Measurements from ENCODE around the gene R3HDM2.

The R3HDM2 gene

DNA sequence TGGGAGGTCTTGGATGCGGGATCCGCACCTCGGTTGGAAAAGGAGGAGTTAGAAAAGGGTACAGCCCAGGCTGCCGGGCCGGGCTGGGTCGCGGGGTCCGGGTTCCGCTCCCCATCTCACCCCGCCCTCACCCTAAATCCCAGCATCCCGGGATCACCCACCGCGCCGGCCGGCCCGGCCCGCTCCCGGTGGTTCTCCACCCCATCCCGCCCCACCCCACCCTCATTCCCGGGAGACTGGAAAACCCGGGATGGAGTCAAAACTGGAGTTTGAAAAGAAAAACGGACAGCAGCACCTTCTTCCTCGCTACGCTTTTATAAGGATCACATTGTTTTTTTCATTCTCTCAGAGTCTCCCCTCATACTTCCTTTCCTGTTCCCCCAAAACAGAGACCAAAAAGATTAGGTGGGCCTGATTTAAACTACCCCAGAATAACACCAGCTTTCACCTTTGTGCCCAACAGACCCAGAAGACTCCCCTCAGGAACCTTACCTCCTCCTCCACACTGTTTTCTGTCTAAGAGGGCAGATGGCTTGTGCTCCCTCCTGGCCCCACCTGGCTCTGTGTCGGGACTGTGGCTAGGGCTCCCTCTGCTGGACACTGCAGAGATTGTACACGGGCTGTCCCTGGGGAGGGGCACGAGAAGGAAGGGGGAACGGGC is 31.5 kb upstream of the R3HDM2 start:
- H3K4me3 ChIP-seq (ENCODE audit: low read length), result peak overlapping the region; percentile 52
- H3K4me1 ChIP-seq (ENCODE audit: insufficient read depth, low read length), result peaks cover 26% of the 10 kb centered on the region
- no peak overlapping the region for H2AFZ ChIP-seq (ENCODE audit: low read depth, low read length)
- H3K27me3 ChIP-seq (ENCODE audit: insufficient read depth, low read length), result no peaks in the 10 kb centered on the region
- H3K9me3 ChIP-seq (ENCODE audit: low read length), result no peaks in the 10 kb centered on the region
- H3K36me3 ChIP-seq (ENCODE audit: insufficient read depth, low read length), result no peaks in the 10 kb centered on the region

GRCh38 chr12:57461917-57462250 is 31.0 kb upstream of the R3HDM2 start:
- H3K4me3 ChIP-seq (ENCODE audit: low read length), result peak overlapping the region; percentile 52
- H2AFZ ChIP-seq (ENCODE audit: low read depth, low read length), result no peak overlapping the region
- H3K27me3 ChIP-seq (ENCODE audit: insufficient read depth, low read length), result no peaks in the 10 kb centered on the region
- H3K4me1 ChIP-seq (ENCODE audit: insufficient read depth, low read length), result peaks cover 26% of the 10 kb centered on the region
- no peaks in the 10 kb centered on the region for H3K36me3 ChIP-seq (ENCODE audit: insufficient read depth, low read length)
- no peaks in the 10 kb centered on the region for H3K9me3 ChIP-seq (ENCODE audit: low read length)

GRCh38 chr12:57461276-57461916 is 30.6 kb upstream of the R3HDM2 start:
- H3K36me3 ChIP-seq (ENCODE audit: insufficient read depth, low read length), result no peaks in the 10 kb centered on the region
- peak overlapping the region; percentile 52 for H3K4me3 ChIP-seq (ENCODE audit: low read length)
- no peaks in the 10 kb centered on the region for H3K9me3 ChIP-seq (ENCODE audit: low read length)
- no peak overlapping the region for H2AFZ ChIP-seq (ENCODE audit: low read depth, low read length)
- H3K4me1 ChIP-seq (ENCODE audit: insufficient read depth, low read length), result peaks cover 26% of the 10 kb centered on the region
- H3K27me3 ChIP-seq (ENCODE audit: insufficient read depth, low read length), result no peaks in the 10 kb centered on the region

GRCh38 chr12:57460841-57461275 is 30.0 kb upstream of the R3HDM2 start:
- H2AFZ ChIP-seq (ENCODE audit: low read depth, low read length), result no peak overlapping the region
- peaks cover 26% of the 10 kb centered on the region for H3K4me1 ChIP-seq (ENCODE audit: insufficient read depth, low read length)
- H3K36me3 ChIP-seq (ENCODE audit: insufficient read depth, low read length), result no peaks in the 10 kb centered on the region
- H3K27me3 ChIP-seq (ENCODE audit: insufficient read depth, low read length), result no peaks in the 10 kb centered on the region
- peak overlapping the region; percentile 52 for H3K4me3 ChIP-seq (ENCODE audit: low read length)
- no peaks in the 10 kb centered on the region for H3K9me3 ChIP-seq (ENCODE audit: low read length)

DNA sequence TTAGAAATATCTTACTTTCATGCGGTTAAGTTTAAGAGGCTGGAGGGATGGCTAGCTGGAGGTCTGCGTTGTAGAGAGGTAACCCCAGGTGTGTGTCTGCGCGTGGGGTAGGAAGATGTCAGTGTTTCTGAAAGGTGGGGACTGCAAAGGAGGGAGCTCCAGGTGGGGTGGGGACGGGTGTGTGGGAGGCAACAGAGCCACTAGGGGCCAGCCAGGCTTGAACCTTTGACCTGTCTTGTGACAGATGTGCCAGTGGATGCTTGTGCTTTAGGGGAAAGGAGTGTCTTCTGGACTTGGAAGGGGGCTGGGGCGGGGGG is 29.6 kb upstream of the R3HDM2 start:
- Histone ChIP-seq H3K27me3 (ENCODE audit: insufficient read depth, low read length) (no peaks in the 10 kb centered on the region), H3K36me3 (ENCODE audit: insufficient read depth, low read length) (no peaks in the 10 kb centered on the region), H3K4me1 (ENCODE audit: insufficient read depth, low read length) (peaks cover 28% of the 10 kb centered on the region), H2AFZ (ENCODE audit: low read depth, low read length) (no peak overlapping the region), H3K4me3 (ENCODE audit: low read length) (peak overlapping the region; percentile 52), H3K9me3 (ENCODE audit: low read length) (no peaks in the 10 kb centered on the region)

- H2AFZ ChIP-seq (ENCODE audit: low read depth, low read length), result peak within 1 kb of the TSS; percentile 66
- H3K4me3 ChIP-seq (ENCODE audit: low read length), result peak within 1 kb of the TSS; percentile 52
- peaks cover 29% of the 10 kb centered on the region for H3K4me1 ChIP-seq (ENCODE audit: insufficient read depth, low read length)
- H3K9me3 ChIP-seq (ENCODE audit: low read length), result no peaks in the 10 kb centered on the region
- no peaks in the 10 kb centered on the region for H3K27me3 ChIP-seq (ENCODE audit: insufficient read depth, low read length)
- H3K36me3 ChIP-seq (ENCODE audit: insufficient read depth, low read length), result no peaks in the 10 kb centered on the region
Observed at GRCh38 chr12:57459750-57460467, 29.1 kb upstream of the R3HDM2 start, which contains the start of gene GLI1. Gene GLI1, plus strand, starts transcription at chr12:57459785. Its CDS starts 3,907 bp downstream, at chr12:57463692.

- Histone ChIP-seq H3K4me3 (ENCODE audit: low read length) (peak overlapping the region; percentile 52), H3K4me1 (ENCODE audit: insufficient read depth, low read length) (peaks cover 31% of the 10 kb centered on the region), H3K9me3 (ENCODE audit: low read length) (no peaks in the 10 kb centered on the region), H3K36me3 (ENCODE audit: insufficient read depth, low read length) (no peaks in the 10 kb centered on the region), H2AFZ (ENCODE audit: low read depth, low read length) (peak overlapping the region; percentile 66), H3K27me3 (ENCODE audit: insufficient read depth, low read length) (no peaks in the 10 kb centered on the region)
Observed at GRCh38 chr12:57459055-57459749, 28.4 kb upstream of the R3HDM2 start.

- peaks cover 31% of the 10 kb centered on the region for H3K4me1 ChIP-seq (ENCODE audit: insufficient read depth, low read length)
- H2AFZ ChIP-seq (ENCODE audit: low read depth, low read length), result peak overlapping the region; percentile 66
- no peaks in the 10 kb centered on the region for H3K27me3 ChIP-seq (ENCODE audit: insufficient read depth, low read length)
- H3K4me3 ChIP-seq (ENCODE audit: low read length), result peak overlapping the region; percentile 52
- no peaks in the 10 kb centered on the region for H3K9me3 ChIP-seq (ENCODE audit: low read length)
- no peaks in the 10 kb centered on the region for H3K36me3 ChIP-seq (ENCODE audit: insufficient read depth, low read length)
Observed at GRCh38 chr12:57458665-57459054, 27.8 kb upstream of the R3HDM2 start.

- Histone ChIP-seq H3K9me3 (ENCODE audit: low read length) (no peaks in the 10 kb centered on the region), H3K27me3 (ENCODE audit: insufficient read depth, low read length) (no peaks in the 10 kb centered on the region), H3K4me3 (ENCODE audit: low read length) (no peak overlapping the region), H3K4me1 (ENCODE audit: insufficient read depth, low read length) (peaks cover 32% of the 10 kb centered on the region), H2AFZ (ENCODE audit: low read depth, low read length) (no peak overlapping the region), H3K36me3 (ENCODE audit: insufficient read depth, low read length) (no peaks in the 10 kb centered on the region)
Observed at GRCh38 chr12:57456737-57457490, 26.1 kb upstream of the R3HDM2 start.

DNA sequence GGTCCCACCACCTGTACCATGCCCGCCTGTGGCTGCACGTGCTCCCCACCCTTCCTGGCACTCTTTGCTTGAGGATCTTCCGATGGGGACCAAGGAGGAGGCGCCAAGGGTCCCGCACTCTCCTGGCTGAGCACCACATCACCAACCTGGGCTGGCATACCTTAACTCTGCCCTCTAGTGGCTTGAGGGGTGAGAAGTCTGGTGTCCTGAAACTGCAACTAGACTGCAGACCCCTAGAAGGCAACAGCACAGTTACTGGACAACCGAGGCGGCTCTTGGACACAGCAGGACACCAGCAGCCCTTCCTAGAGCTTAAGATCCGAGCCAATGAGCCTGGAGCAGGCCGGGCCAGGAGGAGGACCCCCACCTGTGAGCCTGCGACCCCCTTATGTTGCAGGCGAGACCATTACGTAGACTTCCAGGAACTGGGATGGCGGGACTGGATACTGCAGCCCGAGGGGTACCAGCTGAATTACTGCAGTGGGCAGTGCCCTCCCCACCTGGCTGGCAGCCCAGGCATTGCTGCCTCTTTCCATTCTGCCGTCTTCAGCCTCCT is 25.4 kb upstream of the R3HDM2 start:
- Histone ChIP-seq H3K4me1 (ENCODE audit: insufficient read depth, low read length) (peaks cover 27% of the 10 kb centered on the region), H3K36me3 (ENCODE audit: insufficient read depth, low read length) (no peaks in the 10 kb centered on the region), H3K27me3 (ENCODE audit: insufficient read depth, low read length) (peaks cover 1% of the 10 kb centered on the region), H3K9me3 (ENCODE audit: low read length) (no peaks in the 10 kb centered on the region), H3K4me3 (ENCODE audit: low read length) (no peak overlapping the region), H2AFZ (ENCODE audit: low read depth, low read length) (no peak overlapping the region)

DNA sequence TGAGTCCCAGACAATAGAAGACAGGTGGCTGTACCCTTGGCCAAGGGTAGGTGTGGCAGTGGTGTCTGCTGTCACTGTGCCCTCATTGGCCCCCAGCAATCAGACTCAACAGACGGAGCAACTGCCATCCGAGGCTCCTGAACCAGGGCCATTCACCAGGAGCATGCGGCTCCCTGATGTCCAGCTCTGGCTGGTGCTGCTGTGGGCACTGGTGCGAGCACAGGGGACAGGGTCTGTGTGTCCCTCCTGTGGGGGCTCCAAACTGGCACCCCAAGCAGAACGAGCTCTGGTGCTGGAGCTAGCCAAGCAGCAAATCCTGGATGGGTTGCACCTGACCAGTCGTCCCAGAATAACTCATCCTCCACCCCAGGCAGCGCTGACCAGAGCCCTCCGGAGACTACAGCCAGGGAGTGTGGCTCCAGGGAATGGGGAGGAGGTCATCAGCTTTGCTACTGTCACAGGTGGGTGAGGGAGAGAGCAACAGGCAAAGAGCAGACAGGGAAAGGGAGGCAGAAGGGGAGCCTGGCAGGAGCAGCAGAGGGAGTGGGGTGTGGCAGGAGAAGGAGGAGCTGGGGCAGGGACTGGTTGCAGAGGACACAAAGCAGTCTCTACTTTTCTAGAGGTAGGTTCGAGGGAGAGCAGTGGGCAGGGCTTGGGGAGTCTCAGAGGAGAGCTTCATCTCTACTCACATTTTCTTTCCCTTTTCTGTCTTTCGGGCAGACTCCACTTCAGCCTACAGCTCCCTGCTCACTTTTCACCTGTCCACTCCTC is 24.7 kb upstream of the R3HDM2 start:
- Histone ChIP-seq H3K27me3 (ENCODE audit: insufficient read depth, low read length) (peaks cover 2% of the 10 kb centered on the region), H3K4me3 (ENCODE audit: low read length) (no peak overlapping the region), H3K36me3 (ENCODE audit: insufficient read depth, low read length) (no peaks in the 10 kb centered on the region), H3K9me3 (ENCODE audit: low read length) (no peaks in the 10 kb centered on the region), H3K4me1 (ENCODE audit: insufficient read depth, low read length) (peaks cover 21% of the 10 kb centered on the region), H2AFZ (ENCODE audit: low read depth, low read length) (no peak overlapping the region)

All from neuron (in vitro differentiated cells).